H1 (cell line): ENCODE data around the gene SIX3. TPM values are rescaled to one million over a fixed set of nuclear protein-coding genes. Genes with fewer than 3 reads are reported as not detected.
A peak's percentile ranks its signal among the peaks of the same experiment; 100 is the strongest.

Experiments used
- CTCF ChIA-PET: fragments of 300-600 bp; sonication (Branson Sonifier 250); formaldehyde crosslinking; loops from one replicate; lab custom pipeline; 2021; ENCODE audit not compliant: partially characterized antibody; lab: Charles Lee
- POLR2A ChIA-PET: fragments of 300-600 bp; sonication (Branson Sonifier 250); formaldehyde crosslinking; loops from one replicate; lab custom pipeline; 2021; ENCODE audit warnings: inconsistent platforms; ENCODE audit not compliant: partially characterized antibody; lab: Charles Lee
- DNase-seq, 2 experiments: peaks; one replicate each; pipeline versions ENCODE4 v3.0.0 to v3.0.0-alpha.2; 2010 to 2022; ENCODE audit warnings: low spot score in 2 of 2, low read depth in 1 of 2, mixed read lengths in 1 of 2
- FAIRE-seq: peaks from 2 replicates; lab custom pipeline; 2011; peaks lifted over from hg19 to GRCh38; lab: Jason Lieb, UNC
- H2AFZ ChIP-seq: 2 replicates; pipeline ENCODE4 v1.8.1; 2012; ENCODE audit warnings: low read length, inconsistent platforms
- H2AK5ac ChIP-seq: 2 replicates; pipeline ENCODE4 v1.6.1; 2013; ENCODE audit warnings: low read depth, low read length
- H2BK120ac ChIP-seq: replicated peaks from 2 replicates; pipeline ENCODE3; 2013; ENCODE audit warnings: low read depth, low read length, inconsistent platforms
- H2BK12ac ChIP-seq: 2 replicates; pipeline ENCODE4 v1.6.1; 2013; ENCODE audit warnings: low read depth, low read length
- H2BK15ac ChIP-seq: 2 replicates; pipeline ENCODE4 v1.6.1; 2013; ENCODE audit warnings: low read length
- H2BK20ac ChIP-seq: 2 replicates; pipeline ENCODE4 v1.6.1; 2013; ENCODE audit warnings: low read length
- H2BK5ac ChIP-seq: 2 replicates; pipeline ENCODE4 v1.6.1; 2013; ENCODE audit warnings: low read depth, low read length
- H3K14ac ChIP-seq: 2 replicates; pipeline ENCODE4 v1.6.1; 2013; ENCODE audit warnings: inconsistent platforms; ENCODE audit not compliant: insufficient read length
- H3K18ac ChIP-seq: 2 replicates; pipeline ENCODE4 v1.6.1; 2013; ENCODE audit warnings: low read length; ENCODE audit errors: extremely low read depth
- H3K23ac ChIP-seq: 2 replicates; pipeline ENCODE4 v1.6.1; 2013; ENCODE audit warnings: inconsistent platforms; ENCODE audit not compliant: insufficient read length
- H3K23me2 ChIP-seq: 2 replicates; pipeline ENCODE4 v1.6.1; 2013; ENCODE audit warnings: low read depth, low read length
- H3K27ac ChIP-seq: 2 replicates; pipeline ENCODE4 v1.6.1; 2011; ENCODE audit warnings: low read depth, low read length, inconsistent platforms
- H3K27me3 ChIP-seq, 4 experiments: replicated peaks in 1 of 4; 1 replicate in 1 of 4; 2 replicates in 3 of 4; pipeline versions ENCODE4 v1.6.1 to v1.8.1; 2011 to 2013; ENCODE audit warnings: low read length in 3 of 4, mild to moderate bottlenecking in 3 of 4, inconsistent platforms in 2 of 4, mixed read lengths in 2 of 4, moderate library complexity in 1 of 4; ENCODE audit not compliant: control insufficient read depth in 3 of 4, insufficient read depth in 3 of 4; ENCODE audit errors: extremely low read depth in 1 of 4
- H3K36me3 ChIP-seq, 4 experiments: 2 replicates each; pipeline versions ENCODE4 v1.6.1 to v1.8.1; 2011 to 2013; ENCODE audit warnings: mild to moderate bottlenecking in 4 of 4, low read length in 3 of 4, moderate library complexity in 2 of 4, control low read depth in 1 of 4, inconsistent platforms in 1 of 4; ENCODE audit not compliant: insufficient read depth in 4 of 4, control insufficient read depth in 2 of 4
- H3K4ac ChIP-seq: replicated peaks from 2 replicates; pipeline ENCODE3; 2013; ENCODE audit warnings: low read length, low read depth, mixed read lengths, inconsistent platforms; ENCODE audit not compliant: insufficient read length
- H3K4me1 ChIP-seq, 4 experiments: replicated peaks in 1 of 4; 1 replicate in 1 of 4; 2 replicates in 3 of 4; pipeline versions ENCODE4 v1.6.1 to v1.8.1; 2011 to 2013; ENCODE audit warnings: low read length in 3 of 4, inconsistent platforms in 2 of 4, mixed read lengths in 1 of 4; ENCODE audit not compliant: insufficient read depth in 4 of 4, control insufficient read depth in 3 of 4
- H3K4me2 ChIP-seq, 2 experiments: 2 replicates each; pipeline versions ENCODE4 v1.6.1 to v1.8.1; 2011 to 2013; ENCODE audit warnings: low read depth in 2 of 2, low read length in 2 of 2, control low read depth in 1 of 2, inconsistent platforms in 1 of 2, mild to moderate bottlenecking in 1 of 2; ENCODE audit not compliant: insufficient read depth in 1 of 2
- H3K4me3 ChIP-seq, 4 experiments: fragments of 200-600, 300-600 bp in 1 of 4; sonication (generic), shearing (Covaris generic), sonication (Bioruptor Twin) in 1 of 4; 2 replicates each; pipeline versions ENCODE4 v1.5.1 to v1.8.1; 2011 to 2016; ENCODE audit warnings: low read length in 4 of 4, low read depth in 3 of 4, control low read depth in 2 of 4, inconsistent platforms in 2 of 4, mild to moderate bottlenecking in 2 of 4, mixed read lengths in 1 of 4, moderate library complexity in 1 of 4; ENCODE audit not compliant: insufficient read depth in 2 of 4; ENCODE audit errors: extremely low read depth in 1 of 4
- H3K56ac ChIP-seq: replicated peaks from 2 replicates; pipeline ENCODE3; 2013; ENCODE audit warnings: low read depth, mild to moderate bottlenecking, mixed read lengths, low read length, inconsistent platforms; ENCODE audit not compliant: insufficient read length
- H3K79me1 ChIP-seq: 2 replicates; pipeline ENCODE4 v1.6.1; 2013; ENCODE audit warnings: low read depth, low read length, control low read depth
- H3K79me2 ChIP-seq, 2 experiments: 2 replicates each; pipeline versions ENCODE4 v1.6.1 to v1.8.1; 2012 to 2013; ENCODE audit warnings: low read length in 2 of 2, mild to moderate bottlenecking in 2 of 2, inconsistent platforms in 1 of 2; ENCODE audit not compliant: insufficient read depth in 2 of 2, control insufficient read depth in 1 of 2
- H3K9ac ChIP-seq, 4 experiments: replicated peaks in 1 of 4; 1 replicate in 1 of 4; 2 replicates in 3 of 4; pipeline versions ENCODE4 v1.6.1 to v1.8.1; 2011 to 2013; ENCODE audit warnings: low read depth in 3 of 4, low read length in 3 of 4, control low read depth in 2 of 4, mild to moderate bottlenecking in 2 of 4, moderate library complexity in 2 of 4, inconsistent platforms in 1 of 4; ENCODE audit errors: extremely low read depth in 1 of 4
- H3K9me3 ChIP-seq, 2 experiments: 2 replicates each; pipeline versions ENCODE4 v1.6.1 to v1.8.1; 2012 to 2013; ENCODE audit warnings: mild to moderate bottlenecking in 2 of 2, moderate library complexity in 2 of 2, control low read depth in 1 of 2, inconsistent platforms in 1 of 2, low read depth in 1 of 2, low read length in 1 of 2, mixed read lengths in 1 of 2; ENCODE audit not compliant: insufficient read depth in 2 of 2
- H4K20me1 ChIP-seq, 2 experiments: replicated peaks in 1 of 2; 2 replicates each; pipeline versions ENCODE3 to v1.8.1; 2011 to 2013; ENCODE audit warnings: inconsistent platforms in 2 of 2, low read length in 2 of 2, mild to moderate bottlenecking in 1 of 2; ENCODE audit not compliant: insufficient read depth in 2 of 2, control insufficient read depth in 1 of 2
- H4K5ac ChIP-seq: 2 replicates; pipeline ENCODE4 v1.6.1; 2013; ENCODE audit warnings: low read length, low read depth, mixed read lengths, inconsistent platforms; ENCODE audit not compliant: insufficient read length
- H4K8ac ChIP-seq: 2 replicates; pipeline ENCODE4 v1.8.0; 2013; ENCODE audit warnings: mild to moderate bottlenecking, moderate library complexity, low read length, inconsistent platforms; ENCODE audit not compliant: insufficient read depth; ENCODE audit errors: extremely low read depth
- H4K91ac ChIP-seq: replicated peaks from 2 replicates; pipeline ENCODE3; 2013; ENCODE audit warnings: low read length, mixed read lengths, inconsistent platforms; ENCODE audit not compliant: insufficient read length
- HDAC2 ChIP-seq, 2 experiments: fragments of 300-600 bp in 1 of 2; sonication (generic) in 1 of 2; IDR thresholded peaks; 2 replicates each; pipeline ENCODE4 v1.6.1; 2011 to 2012; ENCODE audit warnings: low read depth in 2 of 2, low read length in 2 of 2, mild to moderate bottlenecking in 2 of 2, moderate library complexity in 2 of 2, borderline replicate concordance in 1 of 2, inconsistent platforms in 1 of 2
- NRF1 ChIP-seq: IDR thresholded peaks from 2 replicates; pipeline ENCODE4 v1.6.1; 2011; ENCODE audit warnings: mild to moderate bottlenecking, low read depth, low read length, improper control_type of control experiment
- RAD21 ChIP-seq, 2 experiments: IDR thresholded peaks in 1 of 2; conservative IDR thresholded peaks in 1 of 2; 2 replicates each; pipeline ENCODE4 v1.6.1; 2011; ENCODE audit warnings: low read depth in 2 of 2, low read length in 2 of 2, improper control_type of control experiment in 1 of 2, inconsistent platforms in 1 of 2, mild to moderate bottlenecking in 1 of 2, moderate library complexity in 1 of 2
- SIRT6 ChIP-seq: IDR thresholded peaks from one replicate; pipeline ENCODE4 v1.7.1; 2012; ENCODE audit warnings: low read length, inconsistent platforms
- SIX5 ChIP-seq: IDR thresholded peaks from 2 replicates; pipeline ENCODE4 v1.6.1; 2011; ENCODE audit warnings: mild to moderate bottlenecking, low read depth, low read length
- SP2 ChIP-seq: IDR thresholded peaks from 2 replicates; pipeline ENCODE4 v1.6.1; 2012; ENCODE audit warnings: mild to moderate bottlenecking, low read length, inconsistent platforms
- SUZ12 ChIP-seq: fragments of 200-600 bp; sonication (generic); IDR thresholded peaks from 2 replicates; pipeline ENCODE4 v1.6.1; 2012; ENCODE audit warnings: mild to moderate bottlenecking, inconsistent platforms, low read length, moderate library complexity, mixed read lengths
- TAF1 ChIP-seq: IDR thresholded peaks from 2 replicates; pipeline ENCODE4 v1.6.1; 2011; ENCODE audit warnings: mild to moderate bottlenecking, low read depth, low read length
- WGBS, 2 experiments: shearing (Covaris generic) in 1 of 2; methylation state at CpG; one replicate each; pipeline versions ENCODE4 v1.1.6 to v1.1.7; 2013 to 2015; ENCODE audit warnings: low lambda C conversion rate in 2 of 2, mixed read lengths in 2 of 2, inconsistent platforms in 1 of 2, low coverage in 1 of 2, missing lambda C conversion rate in 1 of 2; ENCODE audit not compliant: insufficient replicate concordance in 2 of 2, insufficient coverage in 1 of 2, insufficient read length in 1 of 2; ENCODE audit errors: extremely low coverage in 1 of 2, missing lambda C conversion rate in 1 of 2; 5-methylcytosine and 5-hydroxymethylcytosine counted together
- polyA plus RNA-seq, 7 experiments: library from polyadenylated mRNA; depleted of rRNA in 3 of 7; stranded (reverse) in 5 of 7; unstranded in 2 of 7; fragments of >200 nt in 5 of 7; fragments of 200-250 nt in 2 of 7; gene quantifications; 1 replicate in 5 of 7; 2 replicates in 1 of 7; 4 replicates in 1 of 7; pipeline versions ENCODE4 v1.2.1 to v1.2.3, GENCODE V29; 2011 to 2013; ENCODE audit warnings: missing spikeins in 2 of 7, mixed read lengths in 2 of 7
- total RNA-seq: library from RNA; stranded (reverse); fragmentation: NEBNext Ultra II Directional; extraction: Animal tissue kit (Norgen Biotek cat#: 25700); gene quantifications from 2 replicates; pipeline ENCODE4 v1.2.1, GENCODE V29; 2021
- TF ChIP-seq, protein P1 (sequence below), 3 experiments: IDR thresholded peaks; 1 replicate in 2 of 3; 2 replicates in 1 of 3; pipeline versions ENCODE4 v1.5.1 to v1.6.1; 2011; ENCODE audit warnings: low read length in 3 of 3, mild to moderate bottlenecking in 3 of 3, inconsistent platforms in 2 of 3, low read depth in 1 of 3, moderate library complexity in 1 of 3; ENCODE audit not compliant: insufficient read depth in 1 of 3; ENCODE audit errors: control extremely low read depth in 1 of 3

The SIX3 gene
- total and polyA plus RNA-seq, 2 of the 8 experiments (the other 6 are each of a cell fraction or from before 2014, with no cell fraction given), result 0.02 to 0.19 TPM

- ChIA-PET POLR2A (no interaction called here), CTCF (interaction anchor here (0.7 to 1.2 kb wide), 7 partner anchors 10 to 259 kb away, joined by 3 to 4 read pairs (median 3); no protein-coding TSS in a partner anchor)
- no peak overlapping the region for H3K56ac ChIP-seq
- no peak overlapping the region for H2BK15ac ChIP-seq
- H2BK20ac ChIP-seq, result no peak overlapping the region
- no peak overlapping the region for H3K23ac ChIP-seq
- FAIRE-seq, result no peak
- H2BK5ac ChIP-seq, result no peak overlapping the region
- no peak overlapping the region for H3K18ac ChIP-seq
- peaks cover 6 to 24% (median 21%) of the 10 kb centered on the region in 4 experiments for H3K27me3 ChIP-seq
- peaks cover 3% of the 10 kb centered on the region; the same call in 1 of the 2 replicates for H3K23me2 ChIP-seq
- no peak overlapping the region for H2BK120ac ChIP-seq
- H3K27ac ChIP-seq, result no peak overlapping the region
- H4K8ac ChIP-seq, result no peak overlapping the region
- no peaks in the 10 kb centered on the region; the same call in 1 of the 2 replicates for H3K79me1 ChIP-seq
- H3K4me2 ChIP-seq, result no peak overlapping the region
- H3K4me3 ChIP-seq, result no peak overlapping the region
- H3K14ac ChIP-seq, result no peak overlapping the region
- H3K36me3 ChIP-seq, result no peaks in the 10 kb centered on the region
- H3K9ac ChIP-seq, result no peak overlapping the region
- no peaks in the 10 kb centered on the region for H3K79me2 ChIP-seq
- H2BK12ac ChIP-seq, result no peak overlapping the region
- H4K5ac ChIP-seq, result no peak overlapping the region
- H2AFZ ChIP-seq, result no peak overlapping the region
- WGBS, 2 experiments, result 49% methylated on average over 2 of the region's 2 CpGs; no CpG with 5 or more reads in 1 of the 2 experiments
- H3K9me3 ChIP-seq, result no peaks in the 10 kb centered on the region
- TF ChIP-seq NRF1 (no peak), SIRT6 (no peak), SUZ12 (no peak), SP2 (no peak), TAF1 (no peak), SIX5 (no peak), HDAC2 (IDR thresholded peaks at IDR 0.05; ENCODE audit: borderline replicate concordance in 1 of 2, low read depth in 2 of 2, low read length in 2 of 2) (no peak), RAD21 (IDR thresholded peaks at IDR 0.05 in 1 of 2, conservative IDR thresholded peaks at IDR 0.05 in 1 of 2; ENCODE audit: low read depth in 2 of 2, low read length in 2 of 2) (peak in 1 of 2 experiments; percentile 29; a peak in 2 of 4 replicates)
- TF ChIP-seq, protein P1, sequence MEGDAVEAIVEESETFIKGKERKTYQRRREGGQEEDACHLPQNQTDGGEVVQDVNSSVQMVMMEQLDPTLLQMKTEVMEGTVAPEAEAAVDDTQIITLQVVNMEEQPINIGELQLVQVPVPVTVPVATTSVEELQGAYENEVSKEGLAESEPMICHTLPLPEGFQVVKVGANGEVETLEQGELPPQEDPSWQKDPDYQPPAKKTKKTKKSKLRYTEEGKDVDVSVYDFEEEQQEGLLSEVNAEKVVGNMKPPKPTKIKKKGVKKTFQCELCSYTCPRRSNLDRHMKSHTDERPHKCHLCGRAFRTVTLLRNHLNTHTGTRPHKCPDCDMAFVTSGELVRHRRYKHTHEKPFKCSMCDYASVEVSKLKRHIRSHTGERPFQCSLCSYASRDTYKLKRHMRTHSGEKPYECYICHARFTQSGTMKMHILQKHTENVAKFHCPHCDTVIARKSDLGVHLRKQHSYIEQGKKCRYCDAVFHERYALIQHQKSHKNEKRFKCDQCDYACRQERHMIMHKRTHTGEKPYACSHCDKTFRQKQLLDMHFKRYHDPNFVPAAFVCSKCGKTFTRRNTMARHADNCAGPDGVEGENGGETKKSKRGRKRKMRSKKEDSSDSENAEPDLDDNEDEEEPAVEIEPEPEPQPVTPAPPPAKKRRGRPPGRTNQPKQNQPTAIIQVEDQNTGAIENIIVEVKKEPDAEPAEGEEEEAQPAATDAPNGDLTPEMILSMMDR (IDR thresholded peaks at IDR 0.05; ENCODE audit: control extremely low read depth in 1 of 3, insufficient read depth in 1 of 3, low read depth in 1 of 3, low read length in 3 of 3), result peak; percentile 28 to 49 (median 47)
- TF ChIP-seq, all 59 proteins: peak for 2
- Histone ChIP-seq H2AK5ac (no peak overlapping the region), H4K20me1 (peaks cover 0 to 2% of the 10 kb centered on the region in 2 experiments), H4K91ac (no peak overlapping the region), H3K4ac (no peak overlapping the region), H3K4me1 (peaks cover 0 to 4% (median 1%) of the 10 kb centered on the region in 4 experiments; a peak in 3 of 7 replicates)
- DNase-seq, result no peak
Observed at GRCh38 chr2:44920751-44921150, 20.8 kb upstream of the SIX3 start.
